ENCODE measurements around the gene ATP9B. TPM values are rescaled to one million over a fixed set of nuclear protein-coding genes. Genes with fewer than 3 reads are reported as not detected.

ATP9B gene
- total RNA-seq, 1 donor from 2014 or later = 12.6 TPM

DNA sequence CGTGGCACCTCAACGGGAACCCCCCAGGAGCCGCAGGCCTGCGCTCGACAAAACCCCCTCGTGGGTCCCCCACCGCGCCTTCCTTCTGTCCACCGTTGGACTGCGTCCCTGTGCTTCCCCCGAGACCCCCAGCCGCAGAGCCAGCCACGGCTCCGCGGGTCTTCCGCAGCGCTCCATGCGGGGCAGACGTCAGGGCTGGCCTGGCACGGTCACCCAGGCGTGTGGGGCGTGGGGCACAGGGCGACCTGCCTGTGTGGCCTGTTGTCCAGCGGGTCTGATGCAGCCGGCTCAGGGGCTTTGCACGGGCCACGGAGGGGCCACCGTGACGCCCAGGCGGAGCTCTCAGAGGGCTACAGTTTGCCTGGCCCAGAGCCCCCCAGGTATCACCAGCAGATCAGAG lies 337.5 kb downstream of the ATP9B start:
- H3K79me2 ChIP-seq (ENCODE audit: insufficient read depth, low read length) = no peaks in the 10 kb centered on the region
- Mint-ChIP-seq H3K36me3 (ENCODE audit: low read depth, unreplicated experiment) (peaks cover 4% of the 10 kb centered on the region), H3K9me3 (ENCODE audit: unreplicated experiment) (no peaks in the 10 kb centered on the region), H3K27ac (ENCODE audit: unreplicated experiment) (no peak overlapping the region), H3K4me3 (ENCODE audit: unreplicated experiment) (no peak overlapping the region), H3K4me1 (ENCODE audit: low read depth, unreplicated experiment) (peaks cover 3% of the 10 kb centered on the region), H3K27me3 (ENCODE audit: low read depth, unreplicated experiment) (no peaks in the 10 kb centered on the region)
- H3K9me3 ChIP-seq (ENCODE audit: insufficient read depth, low read depth, low read length) = no peaks in the 10 kb centered on the region
- no peak overlapping the region for H3K9ac ChIP-seq (ENCODE audit: low read length)
- DNase-seq (ENCODE audit: low read depth) (no peak), FAIRE-seq (no peak)
- H4K20me1 ChIP-seq (ENCODE audit: insufficient read depth, low read length) = no peaks in the 10 kb centered on the region
- H3K27ac ChIP-seq (ENCODE audit: low read depth, low read length) = no peak overlapping the region
- H3K27me3 ChIP-seq (ENCODE audit: insufficient read depth, low read length) = peaks cover 15% of the 10 kb centered on the region
- no peak overlapping the region for H3K4me2 ChIP-seq (ENCODE audit: low read length)
- peaks cover 3% of the 10 kb centered on the region for H3K4me1 ChIP-seq (ENCODE audit: insufficient read depth, low read length)
- TF ChIP-seq, protein P1, sequence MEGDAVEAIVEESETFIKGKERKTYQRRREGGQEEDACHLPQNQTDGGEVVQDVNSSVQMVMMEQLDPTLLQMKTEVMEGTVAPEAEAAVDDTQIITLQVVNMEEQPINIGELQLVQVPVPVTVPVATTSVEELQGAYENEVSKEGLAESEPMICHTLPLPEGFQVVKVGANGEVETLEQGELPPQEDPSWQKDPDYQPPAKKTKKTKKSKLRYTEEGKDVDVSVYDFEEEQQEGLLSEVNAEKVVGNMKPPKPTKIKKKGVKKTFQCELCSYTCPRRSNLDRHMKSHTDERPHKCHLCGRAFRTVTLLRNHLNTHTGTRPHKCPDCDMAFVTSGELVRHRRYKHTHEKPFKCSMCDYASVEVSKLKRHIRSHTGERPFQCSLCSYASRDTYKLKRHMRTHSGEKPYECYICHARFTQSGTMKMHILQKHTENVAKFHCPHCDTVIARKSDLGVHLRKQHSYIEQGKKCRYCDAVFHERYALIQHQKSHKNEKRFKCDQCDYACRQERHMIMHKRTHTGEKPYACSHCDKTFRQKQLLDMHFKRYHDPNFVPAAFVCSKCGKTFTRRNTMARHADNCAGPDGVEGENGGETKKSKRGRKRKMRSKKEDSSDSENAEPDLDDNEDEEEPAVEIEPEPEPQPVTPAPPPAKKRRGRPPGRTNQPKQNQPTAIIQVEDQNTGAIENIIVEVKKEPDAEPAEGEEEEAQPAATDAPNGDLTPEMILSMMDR (IDR thresholded peaks at IDR 0.05; ENCODE audit: insufficient read depth, low read depth, low read length) = no peak
- TF ChIP-seq EZH2 (IDR thresholded peaks at IDR 0.05; ENCODE audit: insufficient read depth, low read length) = no peak
- no peak overlapping the region for H3K4me3 ChIP-seq (ENCODE audit: insufficient read depth, low read depth, low read length)
- H2AFZ ChIP-seq (ENCODE audit: low read depth, low read length) = no peak overlapping the region
- H3K36me3 ChIP-seq (ENCODE audit: insufficient read depth, low read length) = no peaks in the 10 kb centered on the region

DNA sequence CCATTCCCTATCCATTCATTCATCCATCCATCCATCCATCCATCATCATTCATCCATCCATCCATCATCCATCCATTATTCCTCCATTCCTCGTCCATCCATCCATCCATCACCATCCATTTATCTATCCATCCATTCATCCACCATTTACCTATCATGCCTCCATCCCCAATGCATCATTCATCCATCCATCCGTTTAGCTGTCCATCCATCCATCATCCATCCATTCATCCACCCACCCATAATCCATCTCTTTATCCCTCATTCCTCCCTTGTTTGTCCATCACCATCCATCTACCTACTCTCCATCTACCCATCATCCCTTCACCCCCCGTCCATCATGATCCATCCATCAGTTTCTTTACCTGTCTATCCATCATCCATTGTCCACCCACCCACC lies 340.1 kb downstream of the ATP9B start:
- Mint-ChIP-seq H3K4me3 (ENCODE audit: unreplicated experiment) (no peak overlapping the region), H3K27ac (ENCODE audit: unreplicated experiment) (no peak overlapping the region), H3K4me1 (ENCODE audit: low read depth, unreplicated experiment) (peaks cover 3% of the 10 kb centered on the region), H3K9me3 (ENCODE audit: unreplicated experiment) (no peaks in the 10 kb centered on the region), H3K36me3 (ENCODE audit: low read depth, unreplicated experiment) (peaks cover 12% of the 10 kb centered on the region), H3K27me3 (ENCODE audit: low read depth, unreplicated experiment) (peaks cover 2% of the 10 kb centered on the region)
- no peak for TF ChIP-seq EZH2 (IDR thresholded peaks at IDR 0.05; ENCODE audit: insufficient read depth, low read length)
- TF ChIP-seq, protein P1 (IDR thresholded peaks at IDR 0.05; ENCODE audit: insufficient read depth, low read depth, low read length) = no peak
- no peaks in the 10 kb centered on the region for H3K79me2 ChIP-seq (ENCODE audit: insufficient read depth, low read length)
- no peak overlapping the region for H3K4me2 ChIP-seq (ENCODE audit: low read length)
- no peak overlapping the region for H3K9ac ChIP-seq (ENCODE audit: low read length)
- H3K27ac ChIP-seq (ENCODE audit: low read depth, low read length) = no peak overlapping the region
- FAIRE-seq (no peak), DNase-seq (ENCODE audit: low read depth) (no peak)
- H2AFZ ChIP-seq (ENCODE audit: low read depth, low read length) = no peak overlapping the region
- peaks cover under 1% of the 10 kb centered on the region for H3K27me3 ChIP-seq (ENCODE audit: insufficient read depth, low read length)
- no peak overlapping the region for H3K4me3 ChIP-seq (ENCODE audit: insufficient read depth, low read depth, low read length)
- H3K4me1 ChIP-seq (ENCODE audit: insufficient read depth, low read length) = no peaks in the 10 kb centered on the region
- no peaks in the 10 kb centered on the region for H3K9me3 ChIP-seq (ENCODE audit: insufficient read depth, low read depth, low read length)
- no peaks in the 10 kb centered on the region for H4K20me1 ChIP-seq (ENCODE audit: insufficient read depth, low read length)
- H3K36me3 ChIP-seq (ENCODE audit: insufficient read depth, low read length) = no peaks in the 10 kb centered on the region

DNA sequence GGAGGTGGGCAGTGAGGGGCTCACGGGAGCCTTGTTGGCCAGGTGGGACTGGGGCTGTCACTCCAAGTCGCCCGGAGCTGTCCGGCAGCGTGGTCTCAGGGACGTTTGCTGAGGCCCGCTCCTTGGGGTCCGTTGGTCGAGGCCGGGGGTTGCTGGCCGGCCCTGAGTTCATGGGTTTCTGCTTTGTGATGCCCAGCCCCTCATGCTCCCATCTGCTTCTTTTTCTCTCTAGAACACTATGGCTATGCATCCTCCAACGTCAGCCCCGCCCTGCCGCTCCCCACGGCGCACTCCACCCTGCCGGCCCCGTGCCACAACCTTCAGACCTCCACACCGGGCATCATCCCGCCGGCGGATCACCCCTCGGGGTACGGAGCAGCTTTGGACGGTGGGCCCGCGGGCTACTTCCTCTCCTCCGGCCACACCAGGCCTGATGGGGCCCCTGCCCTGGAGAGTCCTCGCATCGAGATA lies 341.0 kb downstream of the ATP9B start:
- Histone ChIP-seq H4K20me1 (ENCODE audit: insufficient read depth, low read length) (no peaks in the 10 kb centered on the region), H3K4me2 (ENCODE audit: low read length) (no peak overlapping the region)
- no peak overlapping the region for H3K27ac Mint-ChIP-seq (ENCODE audit: unreplicated experiment)

More for the DNA sequence above, 341.0 kb downstream of the ATP9B start:
- Histone ChIP-seq H3K36me3 (ENCODE audit: insufficient read depth, low read length) (no peaks in the 10 kb centered on the region), H3K4me1 (ENCODE audit: insufficient read depth, low read length) (no peaks in the 10 kb centered on the region), H3K27ac (ENCODE audit: low read depth, low read length) (no peak overlapping the region), H2AFZ (ENCODE audit: low read depth, low read length) (no peak overlapping the region), H3K9me3 (ENCODE audit: insufficient read depth, low read depth, low read length) (no peaks in the 10 kb centered on the region), H3K79me2 (ENCODE audit: insufficient read depth, low read length) (no peaks in the 10 kb centered on the region), H3K27me3 (ENCODE audit: insufficient read depth, low read length) (no peaks in the 10 kb centered on the region), H3K9ac (ENCODE audit: low read length) (no peak overlapping the region), H3K4me3 (ENCODE audit: insufficient read depth, low read depth, low read length) (no peak overlapping the region)
- Mint-ChIP-seq H3K4me3 (ENCODE audit: unreplicated experiment) (no peak overlapping the region), H3K4me1 (ENCODE audit: low read depth, unreplicated experiment) (peaks cover 3% of the 10 kb centered on the region), H3K36me3 (ENCODE audit: low read depth, unreplicated experiment) (peaks cover 15% of the 10 kb centered on the region), H3K9me3 (ENCODE audit: unreplicated experiment) (no peaks in the 10 kb centered on the region), H3K27me3 (ENCODE audit: low read depth, unreplicated experiment) (peaks cover 2% of the 10 kb centered on the region)
- DNase-seq (ENCODE audit: low read depth) (no peak), FAIRE-seq (no peak)
- no peak for TF ChIP-seq EZH2 (IDR thresholded peaks at IDR 0.05; ENCODE audit: insufficient read depth, low read length)
- TF ChIP-seq, protein P1 (IDR thresholded peaks at IDR 0.05; ENCODE audit: insufficient read depth, low read depth, low read length) = no peak

Measured in astrocyte (in vitro differentiated cells and primary cell).